Mucosa of stomach (tissue), 1 donor: ENCODE data around the gene MAN1C1.

Experiments
- H3K27me3 ChIP-seq: one replicate; pipeline ENCODE4 v1.7.0; 2013; ENCODE audit warnings: mild to moderate bottlenecking, low read length; ENCODE audit not compliant: control insufficient read depth, insufficient read depth
- H3K36me3 ChIP-seq: one replicate; pipeline ENCODE4 v1.7.0; 2013; ENCODE audit warnings: low read length; ENCODE audit not compliant: control insufficient read depth, insufficient read depth
- H3K4me1 ChIP-seq: one replicate; pipeline ENCODE4 v1.7.0; 2013; ENCODE audit warnings: mild to moderate bottlenecking, low read length; ENCODE audit not compliant: control insufficient read depth, insufficient read depth
- H3K4me3 ChIP-seq: one replicate; pipeline ENCODE4 v1.7.0; 2013; ENCODE audit warnings: low read length
- H3K9ac ChIP-seq: one replicate; pipeline ENCODE4 v1.7.0; 2013; ENCODE audit warnings: mild to moderate bottlenecking, low read length, moderate library complexity
- H3K9me3 ChIP-seq: one replicate; pipeline ENCODE4 v1.7.0; 2013; ENCODE audit warnings: mild to moderate bottlenecking, low read length, moderate library complexity; ENCODE audit not compliant: control insufficient read depth
- donor health status: Pancreatic carcinoma.

Gene MAN1C1

DNA sequence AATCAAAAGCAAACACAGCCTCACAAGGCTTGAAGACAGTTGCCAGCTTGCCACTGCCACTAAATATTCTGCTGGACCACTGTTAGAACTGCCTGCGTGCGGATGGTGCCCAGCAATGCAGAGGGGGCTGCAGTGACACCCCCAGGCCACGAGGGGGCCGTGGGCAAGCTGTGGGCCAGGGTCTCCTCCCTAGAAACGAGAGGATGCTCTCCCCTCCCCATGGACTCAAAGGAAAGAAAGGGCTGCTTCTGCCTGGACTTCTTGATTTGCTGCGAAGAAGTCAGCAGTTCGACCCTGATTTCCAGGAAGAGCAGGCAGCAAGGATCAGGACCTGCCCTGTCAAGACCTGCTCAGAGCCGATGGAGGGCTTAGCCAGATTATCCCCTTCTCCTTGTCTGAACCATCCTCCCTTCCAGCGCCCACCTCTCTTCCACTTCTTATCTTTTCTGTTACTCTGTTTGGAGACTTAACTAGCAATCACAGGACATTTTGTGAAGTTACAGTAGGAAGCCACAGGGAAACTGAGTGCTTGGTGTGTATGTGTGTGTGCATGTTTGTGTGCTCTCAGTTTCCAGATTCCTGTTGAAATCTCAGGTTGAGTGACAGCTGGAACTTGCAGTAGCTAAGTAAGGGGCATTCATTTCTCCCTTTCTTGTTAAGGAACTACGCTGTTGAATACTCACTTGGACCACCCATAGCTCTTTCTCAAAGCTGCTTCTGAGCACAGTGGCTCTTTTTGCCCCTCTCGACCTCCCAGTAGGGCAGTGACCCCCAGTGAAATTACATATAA, 2.7 kb downstream of the MAN1C1 start:
- Histone ChIP-seq H3K9ac (no peak overlapping the region), H3K4me3 (no peak overlapping the region), H3K27me3 (peaks cover 23% of the 10 kb centered on the region), H3K9me3 (no peaks in the 10 kb centered on the region), H3K36me3 (no peaks in the 10 kb centered on the region), H3K4me1 (peaks cover 10% of the 10 kb centered on the region)

DNA sequence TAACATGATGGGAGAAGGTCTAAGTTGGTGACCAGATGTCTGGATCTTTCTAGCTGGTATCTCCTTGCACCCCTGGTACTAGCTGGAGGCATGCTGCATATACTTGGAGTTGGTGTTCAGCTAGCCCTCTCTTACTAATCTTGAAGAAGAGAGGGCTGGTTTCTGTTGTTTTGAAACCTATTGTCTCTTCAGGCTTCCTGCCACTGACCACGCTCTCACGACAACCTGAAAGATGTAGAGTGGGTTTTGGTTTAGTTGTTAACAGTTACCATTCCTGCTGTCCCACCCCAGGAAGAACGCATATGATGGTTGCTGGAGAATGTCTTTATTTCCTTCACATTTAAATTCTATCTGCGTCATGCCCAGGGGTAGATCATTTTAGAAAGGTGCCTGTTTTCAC, 3.6 kb downstream of the MAN1C1 start:
- H3K27me3 ChIP-seq: peaks cover 23% of the 10 kb centered on the region
- H3K4me1 ChIP-seq: peaks cover 10% of the 10 kb centered on the region
- H3K9me3 ChIP-seq: no peaks in the 10 kb centered on the region
- H3K9ac ChIP-seq: no peak overlapping the region
- H3K4me3 ChIP-seq: no peak overlapping the region
- no peaks in the 10 kb centered on the region for H3K36me3 ChIP-seq

DNA sequence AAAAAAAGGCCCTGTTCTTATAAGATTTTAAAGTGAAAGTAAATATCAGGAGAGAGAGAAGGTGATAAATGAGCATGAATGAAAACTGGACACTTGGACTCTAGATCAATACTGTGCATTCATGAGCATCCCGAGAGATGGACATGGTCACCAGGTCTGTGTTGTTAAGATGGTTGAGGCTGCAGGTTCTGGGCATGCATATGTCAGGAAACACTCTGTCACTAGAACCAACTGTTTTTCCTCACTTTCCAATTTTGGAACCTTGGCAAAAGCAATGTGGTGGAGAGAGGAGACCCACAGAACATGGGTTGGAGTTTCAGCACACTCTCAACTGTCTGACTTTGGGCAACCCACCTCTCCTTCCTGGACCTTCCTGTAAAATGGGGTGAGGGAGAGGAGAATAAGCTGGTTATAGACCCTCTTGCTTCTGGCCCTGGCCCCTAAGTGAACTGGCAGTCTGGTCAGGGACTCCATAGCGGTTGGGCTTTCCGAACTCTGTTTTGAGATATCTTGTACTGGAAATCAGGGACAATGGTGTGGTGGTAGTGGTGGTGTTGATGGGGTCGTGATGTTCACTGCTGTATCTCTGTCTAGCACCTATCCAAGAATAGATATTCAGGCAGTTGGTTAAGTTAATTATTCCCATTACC, 4.2 kb downstream of the MAN1C1 start:
- H3K27me3 ChIP-seq: peaks cover 23% of the 10 kb centered on the region
- H3K4me3 ChIP-seq: no peak overlapping the region
- peaks cover 10% of the 10 kb centered on the region for H3K4me1 ChIP-seq

GRCh38 chr1:25621876-25622275, 5.3 kb downstream of the MAN1C1 start:
- Histone ChIP-seq H3K9ac (no peak overlapping the region), H3K9me3 (no peaks in the 10 kb centered on the region), H3K4me3 (no peak overlapping the region), H3K36me3 (no peaks in the 10 kb centered on the region), H3K27me3 (peaks cover 23% of the 10 kb centered on the region), H3K4me1 (peaks cover 10% of the 10 kb centered on the region)

More for the DNA sequence above, 4.2 kb downstream of the MAN1C1 start:
- Histone ChIP-seq H3K9me3 (no peaks in the 10 kb centered on the region), H3K36me3 (no peaks in the 10 kb centered on the region), H3K9ac (no peak overlapping the region)

- H3K4me3 ChIP-seq: no peak overlapping the region
- peaks cover 10% of the 10 kb centered on the region for H3K4me1 ChIP-seq
- peaks cover 22% of the 10 kb centered on the region for H3K27me3 ChIP-seq
- no peaks in the 10 kb centered on the region for H3K36me3 ChIP-seq
- no peaks in the 10 kb centered on the region for H3K9me3 ChIP-seq
- no peak overlapping the region for H3K9ac ChIP-seq
These were observed 5.9 kb downstream of the MAN1C1 start for GRCh38 chr1:25622531-25622930.

- no peaks in the 10 kb centered on the region for H3K9me3 ChIP-seq
- H3K27me3 ChIP-seq: peaks cover 18% of the 10 kb centered on the region
- H3K36me3 ChIP-seq: no peaks in the 10 kb centered on the region
- H3K4me3 ChIP-seq: no peak overlapping the region
- H3K4me1 ChIP-seq: peaks cover 5% of the 10 kb centered on the region
- no peak overlapping the region for H3K9ac ChIP-seq
These were observed 6.4 kb downstream of the MAN1C1 start for GRCh38 chr1:25623007-25623406.

- Histone ChIP-seq H3K4me1 (no peaks in the 10 kb centered on the region), H3K9ac (no peak overlapping the region), H3K27me3 (peaks cover 12% of the 10 kb centered on the region), H3K36me3 (no peaks in the 10 kb centered on the region), H3K4me3 (no peak overlapping the region), H3K9me3 (no peaks in the 10 kb centered on the region)
These were observed 7.1 kb downstream of the MAN1C1 start for GRCh38 chr1:25623731-25624130.

GRCh38 chr1:25624156-25624555, 7.6 kb downstream of the MAN1C1 start:
- Histone ChIP-seq H3K4me3 (no peak overlapping the region), H3K36me3 (no peaks in the 10 kb centered on the region), H3K4me1 (no peaks in the 10 kb centered on the region), H3K9ac (no peak overlapping the region), H3K27me3 (peaks cover 8% of the 10 kb centered on the region), H3K9me3 (no peaks in the 10 kb centered on the region)

- H3K9me3 ChIP-seq: no peaks in the 10 kb centered on the region
- no peak overlapping the region for H3K9ac ChIP-seq
- no peaks in the 10 kb centered on the region for H3K36me3 ChIP-seq
- no peak overlapping the region for H3K4me3 ChIP-seq
- peaks cover 3% of the 10 kb centered on the region for H3K27me3 ChIP-seq
- H3K4me1 ChIP-seq: no peaks in the 10 kb centered on the region
These were observed 8.0 kb downstream of the MAN1C1 start for GRCh38 chr1:25624604-25625003.

DNA sequence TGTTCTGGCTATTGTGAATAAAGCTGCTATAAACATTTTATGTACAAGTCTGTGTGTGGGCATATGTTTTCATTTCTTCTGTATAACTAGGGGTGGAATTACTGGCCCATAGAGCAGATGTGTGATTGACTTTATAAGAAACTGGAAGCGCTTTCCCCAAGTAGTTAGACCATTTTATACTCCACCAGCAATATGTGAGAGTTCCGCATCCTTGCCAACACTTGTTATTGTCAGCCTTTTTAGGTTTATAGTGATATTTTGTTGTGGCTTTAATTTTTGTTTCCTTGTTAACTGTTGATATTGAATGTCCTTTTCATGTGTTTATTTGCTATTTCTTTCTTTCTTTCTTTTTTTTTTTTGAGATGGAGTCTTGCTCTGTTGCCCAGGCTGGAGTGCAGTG, 9.4 kb downstream of the MAN1C1 start:
- no peak overlapping the region for H3K4me3 ChIP-seq
- H3K36me3 ChIP-seq: no peaks in the 10 kb centered on the region
- H3K9ac ChIP-seq: no peak overlapping the region
- H3K9me3 ChIP-seq: no peaks in the 10 kb centered on the region
- no peaks in the 10 kb centered on the region for H3K27me3 ChIP-seq
- H3K4me1 ChIP-seq: no peaks in the 10 kb centered on the region

- Histone ChIP-seq H3K4me1 (no peaks in the 10 kb centered on the region), H3K36me3 (no peaks in the 10 kb centered on the region), H3K4me3 (no peak overlapping the region), H3K9ac (no peak overlapping the region), H3K27me3 (no peaks in the 10 kb centered on the region), H3K9me3 (no peaks in the 10 kb centered on the region)
These were observed 12.3 kb downstream of the MAN1C1 start for GRCh38 chr1:25628741-25629421.

DNA sequence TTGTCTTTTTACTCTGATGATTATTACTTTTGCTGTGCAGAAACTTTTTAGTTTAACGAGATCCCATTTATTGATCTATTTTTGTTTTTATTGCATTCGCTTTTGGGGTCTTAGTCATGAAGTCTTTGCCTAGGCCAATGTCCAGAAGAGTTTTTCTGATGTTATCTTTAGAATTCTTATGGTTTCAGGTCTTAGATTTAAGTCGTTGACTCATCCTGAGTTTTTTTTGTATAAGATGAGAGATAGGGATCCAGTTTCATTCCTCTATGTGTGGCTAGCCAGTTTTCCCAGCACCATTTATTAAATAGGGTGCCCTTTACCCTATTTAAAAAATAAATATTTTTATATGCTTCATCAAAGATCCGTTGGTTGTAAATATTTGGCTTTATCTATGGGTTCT, 13.2 kb downstream of the MAN1C1 start:
- Histone ChIP-seq H3K9me3 (no peaks in the 10 kb centered on the region), H3K4me3 (no peak overlapping the region), H3K9ac (no peak overlapping the region), H3K27me3 (no peaks in the 10 kb centered on the region), H3K36me3 (no peaks in the 10 kb centered on the region), H3K4me1 (no peaks in the 10 kb centered on the region)
